ENCODE measurements around the gene ENO3. TPM values are rescaled to one million over a fixed set of nuclear protein-coding genes. Genes with fewer than 3 reads are reported as not detected.

Gene ENO3
- total RNA-seq, 2 experiments from 2014 or later: 14.6 to 79.4 TPM

DNA sequence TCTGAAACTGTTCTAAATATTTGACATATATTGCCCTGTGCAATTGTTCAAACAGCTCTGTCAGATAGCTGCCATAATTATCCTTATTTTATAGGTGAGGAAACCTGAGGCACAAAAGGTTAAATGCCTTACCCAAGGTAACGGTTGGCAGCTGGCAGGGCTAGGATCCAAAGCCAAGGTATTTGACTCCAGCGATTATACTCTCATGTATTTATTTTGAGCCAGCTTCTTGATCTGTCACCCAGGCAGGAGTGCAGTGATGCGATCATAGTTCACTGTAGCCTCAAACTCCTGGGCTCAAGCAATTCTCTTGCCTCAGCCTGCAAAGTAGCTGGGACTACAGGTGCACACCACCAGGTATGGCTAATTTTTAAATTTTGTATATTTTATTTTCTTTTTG is 7.2 kb downstream of the ENO3 start:
- Histone ChIP-seq H3K4me1 (ENCODE audit: insufficient read depth, low read length, poor library complexity, severe bottlenecking) (peaks cover 7% of the 10 kb centered on the region), H3K4me3 (ENCODE audit: low read depth, low read length, poor library complexity, severe bottlenecking) (no peak overlapping the region), H3K9me2 (ENCODE audit: insufficient read depth, low read length) (no peaks in the 10 kb centered on the region), H4K20me1 (ENCODE audit: insufficient read depth, low read length) (no peaks in the 10 kb centered on the region), H2AFZ (ENCODE audit: low read length) (no peak overlapping the region), H3K27ac (ENCODE audit: low read depth, low read length, poor library complexity, severe bottlenecking) (no peak overlapping the region), H3K4me2 (ENCODE audit: low read length) (no peak overlapping the region), H3K9me3 (ENCODE audit: low read length) (no peaks in the 10 kb centered on the region), H3K36me3 (ENCODE audit: insufficient read depth, low read length) (peaks cover 14% of the 10 kb centered on the region), H3K79me2 (ENCODE audit: insufficient read depth, low read depth, low read length) (no peaks in the 10 kb centered on the region)
- CTCF ChIA-PET (ENCODE audit: unreplicated experiment): no interaction called here
- intact Hi-C loops (cut with micrococcal nuclease; ENCODE audit: unreplicated experiment): no loop called here
- TF ChIP-seq, protein P1, sequence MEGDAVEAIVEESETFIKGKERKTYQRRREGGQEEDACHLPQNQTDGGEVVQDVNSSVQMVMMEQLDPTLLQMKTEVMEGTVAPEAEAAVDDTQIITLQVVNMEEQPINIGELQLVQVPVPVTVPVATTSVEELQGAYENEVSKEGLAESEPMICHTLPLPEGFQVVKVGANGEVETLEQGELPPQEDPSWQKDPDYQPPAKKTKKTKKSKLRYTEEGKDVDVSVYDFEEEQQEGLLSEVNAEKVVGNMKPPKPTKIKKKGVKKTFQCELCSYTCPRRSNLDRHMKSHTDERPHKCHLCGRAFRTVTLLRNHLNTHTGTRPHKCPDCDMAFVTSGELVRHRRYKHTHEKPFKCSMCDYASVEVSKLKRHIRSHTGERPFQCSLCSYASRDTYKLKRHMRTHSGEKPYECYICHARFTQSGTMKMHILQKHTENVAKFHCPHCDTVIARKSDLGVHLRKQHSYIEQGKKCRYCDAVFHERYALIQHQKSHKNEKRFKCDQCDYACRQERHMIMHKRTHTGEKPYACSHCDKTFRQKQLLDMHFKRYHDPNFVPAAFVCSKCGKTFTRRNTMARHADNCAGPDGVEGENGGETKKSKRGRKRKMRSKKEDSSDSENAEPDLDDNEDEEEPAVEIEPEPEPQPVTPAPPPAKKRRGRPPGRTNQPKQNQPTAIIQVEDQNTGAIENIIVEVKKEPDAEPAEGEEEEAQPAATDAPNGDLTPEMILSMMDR (conservative IDR thresholded peaks at IDR 0.05; ENCODE audit: low read length): no peak
- no peak for TF ChIP-seq EZH2phosphoT487 (IDR thresholded peaks at IDR 0.05; ENCODE audit: borderline replicate concordance, low read depth, low read length)
- no TSS peak for BruUV-seq (replicated peaks)
- POLR2A ChIA-PET: interaction anchor here (0.5 to 2.0 kb wide), 4 partner anchors 9 to 877 kb away, joined by 3 to 8 read pairs (median 5); partner anchors contain the start of gene SPAG7
- no peak for DNase-seq (ENCODE audit: low spot score)

DNA sequence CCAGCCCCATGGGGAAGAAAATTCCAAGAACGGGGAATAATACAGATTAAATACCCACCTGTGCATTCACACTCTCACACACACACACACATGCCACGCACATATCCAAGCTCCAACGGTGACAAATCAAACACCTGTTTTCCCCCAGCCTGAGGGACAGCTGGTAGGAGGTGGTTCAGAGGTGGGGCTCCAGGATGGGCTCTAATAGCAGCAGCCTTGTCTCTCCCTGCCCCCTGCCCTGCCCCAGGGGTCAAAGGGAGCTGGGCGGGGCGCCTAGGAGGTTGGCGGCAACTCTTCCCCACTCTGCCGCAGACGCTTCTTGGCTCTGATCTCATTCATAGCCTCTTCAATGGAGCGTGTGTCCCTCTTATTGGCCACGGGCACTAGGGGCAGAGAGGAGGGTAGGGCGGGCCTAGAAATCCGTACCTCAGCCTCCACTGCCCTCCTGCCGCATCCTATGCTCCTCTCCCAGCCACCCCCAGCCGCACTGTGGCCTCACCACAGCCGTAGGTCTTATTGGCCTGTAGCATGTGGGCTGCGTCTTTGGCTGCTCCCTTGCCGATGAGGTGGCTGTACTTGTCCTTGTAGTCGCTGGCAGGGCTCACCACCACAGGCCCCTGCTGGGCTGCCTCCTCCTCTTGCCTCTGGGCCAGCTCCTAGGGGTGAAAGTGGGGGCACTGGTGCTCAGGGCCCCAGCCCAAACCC is 8.5 kb downstream of the ENO3 start:
- no peak for TF ChIP-seq EZH2phosphoT487 (IDR thresholded peaks at IDR 0.05; ENCODE audit: borderline replicate concordance, low read depth, low read length)
- TF ChIP-seq, protein P1 (conservative IDR thresholded peaks at IDR 0.05; ENCODE audit: low read length): no peak
- no peak for DNase-seq (ENCODE audit: low spot score)
- no peak overlapping the region for H3K4me2 ChIP-seq (ENCODE audit: low read length)
- CTCF ChIA-PET (ENCODE audit: unreplicated experiment): no interaction called here
- no peak overlapping the region for H3K27ac ChIP-seq (ENCODE audit: low read depth, low read length, poor library complexity, severe bottlenecking)
- peaks cover 14% of the 10 kb centered on the region for H3K36me3 ChIP-seq (ENCODE audit: insufficient read depth, low read length)
- H2AFZ ChIP-seq (ENCODE audit: low read length): no peak overlapping the region
- no peaks in the 10 kb centered on the region for H3K79me2 ChIP-seq (ENCODE audit: insufficient read depth, low read depth, low read length)
- no peak overlapping the region for H3K4me3 ChIP-seq (ENCODE audit: low read depth, low read length, poor library complexity, severe bottlenecking)
- intact Hi-C loops (cut with micrococcal nuclease; ENCODE audit: unreplicated experiment): no loop called here
- H4K20me1 ChIP-seq (ENCODE audit: insufficient read depth, low read length): no peaks in the 10 kb centered on the region
- H3K4me1 ChIP-seq (ENCODE audit: insufficient read depth, low read length, poor library complexity, severe bottlenecking): peaks cover 7% of the 10 kb centered on the region
- no peaks in the 10 kb centered on the region for H3K9me3 ChIP-seq (ENCODE audit: low read length)
- no peaks in the 10 kb centered on the region for H3K9me2 ChIP-seq (ENCODE audit: insufficient read depth, low read length)
- BruUV-seq (replicated peaks): TSS peak; percentile 88
- POLR2A ChIA-PET: interaction anchor here (1.1 kb wide), 1 partner anchor 37 kb away, joined by 3 read pairs; no protein-coding TSS in a partner anchor

DNA sequence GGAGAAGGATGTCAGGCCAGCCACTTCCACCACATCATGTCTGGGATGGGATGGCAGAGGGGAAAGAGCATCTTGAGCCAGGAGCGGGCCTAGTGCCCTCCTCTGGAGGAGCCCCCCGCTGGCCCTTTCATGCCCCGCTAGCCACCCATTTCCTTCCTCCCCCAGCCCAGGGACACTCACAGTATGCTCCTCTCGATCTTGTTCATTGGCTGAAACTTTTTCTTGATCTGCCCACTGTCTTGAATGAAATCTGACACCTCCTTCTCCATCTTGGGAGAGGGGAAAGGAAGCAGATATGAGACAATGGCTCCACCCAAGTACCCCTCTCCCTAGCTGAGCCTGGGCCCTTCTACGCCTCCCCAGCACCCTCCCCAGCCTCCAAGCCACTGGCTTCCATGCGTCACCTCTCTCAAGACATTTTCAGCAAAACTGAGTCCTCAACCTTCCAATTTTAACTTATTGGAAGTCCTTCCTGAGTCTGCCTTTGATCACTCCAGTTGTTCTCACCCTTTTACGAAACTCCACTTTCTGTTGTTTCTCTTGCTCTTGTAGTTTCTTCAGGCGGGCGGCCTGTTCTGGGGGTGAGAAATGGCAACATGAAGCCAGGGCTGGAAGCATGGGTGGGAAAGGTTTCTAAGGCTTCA is 9.5 kb downstream of the ENO3 start:
- POLR2A ChIA-PET: no interaction called here
- Histone ChIP-seq H3K4me1 (ENCODE audit: insufficient read depth, low read length, poor library complexity, severe bottlenecking) (peaks cover 7% of the 10 kb centered on the region), H3K4me2 (ENCODE audit: low read length) (no peak overlapping the region), H3K9me2 (ENCODE audit: insufficient read depth, low read length) (no peaks in the 10 kb centered on the region), H2AFZ (ENCODE audit: low read length) (no peak overlapping the region), H3K27ac (ENCODE audit: low read depth, low read length, poor library complexity, severe bottlenecking) (no peak overlapping the region), H3K4me3 (ENCODE audit: low read depth, low read length, poor library complexity, severe bottlenecking) (no peak overlapping the region), H3K79me2 (ENCODE audit: insufficient read depth, low read depth, low read length) (peaks cover 1% of the 10 kb centered on the region; the same call in 1 of the 2 replicates), H3K36me3 (ENCODE audit: insufficient read depth, low read length) (peaks cover 18% of the 10 kb centered on the region), H3K9me3 (ENCODE audit: low read length) (no peaks in the 10 kb centered on the region), H4K20me1 (ENCODE audit: insufficient read depth, low read length) (no peaks in the 10 kb centered on the region)
- CTCF ChIA-PET (ENCODE audit: unreplicated experiment): no interaction called here
- BruUV-seq (replicated peaks): no TSS peak
- no peak for TF ChIP-seq EZH2phosphoT487 (IDR thresholded peaks at IDR 0.05; ENCODE audit: borderline replicate concordance, low read depth, low read length)
- TF ChIP-seq, protein P1 (conservative IDR thresholded peaks at IDR 0.05; ENCODE audit: low read length): no peak
- intact Hi-C loops (cut with micrococcal nuclease; ENCODE audit: unreplicated experiment): no loop called here
- DNase-seq (ENCODE audit: low spot score): no peak

Data from OCI-LY7 (cell line).